IMR-90 (cell line): Measurements from ENCODE around the gene MADD. TPM values are rescaled to one million over a fixed set of nuclear protein-coding genes. Genes with fewer than 3 reads are reported as not detected.
A peak's percentile ranks its signal among the peaks of the same experiment; 100 is the strongest.

Source experiments
- ATAC-seq: fragments of 200-7000 bp; cut with Tn5 transposase; 2 replicates; pipeline ENCODE4 v1.9.1; 2020; ENCODE audit warnings: low read depth, mild to moderate bottlenecking, moderate library complexity
- BruUV-seq: library from RNA; stranded (reverse); fragments of 400-500 nt; replicated peaks from 2 replicates; lab custom pipeline; 2021; lab: Mats Ljungman, UMichigan
- CTCF ChIA-PET: fragments of 300-600 bp; formaldehyde crosslinking; extraction: SDS; loops from one replicate; lab custom pipeline; 2021; ENCODE audit warnings: antibody characterized with exemption; lab: Yijun Ruan, JAX
- POLR2A ChIA-PET: fragments of 300-600 bp; sonication (Branson Sonifier 250); formaldehyde crosslinking; loops from one replicate; lab custom pipeline; 2022; ENCODE audit warnings: antibody characterized with exemption; ENCODE audit not compliant: unreplicated experiment; lab: Charles Lee
- DNase-seq: peaks from one replicate; pipeline ENCODE4 v3.0.0; 2013
- H2AFZ ChIP-seq: replicated peaks from 2 replicates; pipeline ENCODE3; 2013; ENCODE audit warnings: low read length, mild to moderate bottlenecking; ENCODE audit not compliant: poor library complexity
- H2AK5ac ChIP-seq: 2 replicates; pipeline ENCODE4 v1.6.1; 2013; ENCODE audit warnings: low read depth, low read length, inconsistent platforms
- H2AK9ac ChIP-seq: replicated peaks from 2 replicates; pipeline ENCODE3; 2013; ENCODE audit warnings: mild to moderate bottlenecking, low read depth, low read length, moderate library complexity; ENCODE audit not compliant: poor library complexity
- H2BK120ac ChIP-seq: 2 replicates; pipeline ENCODE4 v1.6.1; 2013; ENCODE audit warnings: low read depth, low read length, inconsistent platforms
- H2BK15ac ChIP-seq: 3 replicates; pipeline ENCODE4 v1.6.1; 2013; ENCODE audit warnings: low read depth, low read length, inconsistent platforms
- H2BK20ac ChIP-seq: 2 replicates; pipeline ENCODE4 v1.6.1; 2013; ENCODE audit warnings: low read depth, mild to moderate bottlenecking, inconsistent platforms, low read length, moderate library complexity
- H2BK5ac ChIP-seq: 2 replicates; pipeline ENCODE4 v1.6.1; 2013; ENCODE audit warnings: mild to moderate bottlenecking, low read depth, low read length, inconsistent platforms; ENCODE audit not compliant: poor library complexity, severe bottlenecking
- H3K14ac ChIP-seq: replicated peaks from 2 replicates; pipeline ENCODE4 v1.6.1; 2013; ENCODE audit warnings: low read depth, low read length, inconsistent platforms
- H3K18ac ChIP-seq: 2 replicates; pipeline ENCODE4 v1.6.1; 2013; ENCODE audit warnings: low read depth, low read length, control low read depth
- H3K23ac ChIP-seq: 2 replicates; pipeline ENCODE4 v1.6.1; 2013; ENCODE audit warnings: low read depth, low read length, inconsistent platforms
- H3K27ac ChIP-seq: 2 replicates; pipeline ENCODE4 v1.5.1; 2013; ENCODE audit warnings: mild to moderate bottlenecking, control low read depth, low read length; ENCODE audit not compliant: insufficient read depth
- H3K27me3 ChIP-seq: 2 replicates; pipeline ENCODE4 v1.6.1; 2013; ENCODE audit warnings: low read length; ENCODE audit not compliant: control insufficient read depth, insufficient read depth
- H3K36me3 ChIP-seq: 2 replicates; pipeline ENCODE4 v1.6.1; 2013; ENCODE audit warnings: low read length, mixed read lengths; ENCODE audit not compliant: control insufficient read depth, insufficient read depth
- H3K4ac ChIP-seq: 2 replicates; pipeline ENCODE4 v1.6.1; 2013; ENCODE audit warnings: low read depth, low read length, inconsistent platforms
- H3K4me1 ChIP-seq: 2 replicates; pipeline ENCODE4 v1.6.1; 2013; ENCODE audit warnings: low read length, mixed read lengths; ENCODE audit not compliant: control insufficient read depth, insufficient read depth
- H3K4me2 ChIP-seq: 2 replicates; pipeline ENCODE4 v1.6.1; 2013; ENCODE audit warnings: low read depth, mild to moderate bottlenecking, control low read depth, low read length, moderate library complexity
- H3K4me3 ChIP-seq: 2 replicates; pipeline ENCODE4 v1.5.1; 2013; ENCODE audit warnings: low read depth, mild to moderate bottlenecking, control low read depth, low read length, moderate library complexity; ENCODE audit not compliant: insufficient read depth
- H3K56ac ChIP-seq: 2 replicates; pipeline ENCODE4 v1.6.1; 2013; ENCODE audit warnings: low read length, inconsistent platforms; ENCODE audit not compliant: insufficient read depth; ENCODE audit errors: extremely low read depth
- H3K79me1 ChIP-seq, 2 experiments: 2 replicates each; pipeline ENCODE4 v1.6.1; 2013; ENCODE audit warnings: low read length in 2 of 2, inconsistent platforms in 1 of 2, low read depth in 1 of 2
- H3K9ac ChIP-seq: 2 replicates; pipeline ENCODE4 v1.6.1; 2013; ENCODE audit warnings: low read depth, low read length, control low read depth
- H3K9me1 ChIP-seq: 2 replicates; pipeline ENCODE4 v1.6.1; 2013; ENCODE audit warnings: low read length, inconsistent platforms; ENCODE audit not compliant: insufficient read depth
- H3K9me3 ChIP-seq: 2 replicates; pipeline ENCODE4 v1.6.1; 2013; ENCODE audit warnings: low read length; ENCODE audit not compliant: control insufficient read depth, insufficient read depth
- H4K20me1 ChIP-seq: 2 replicates; pipeline ENCODE4 v1.6.1; 2013; ENCODE audit warnings: low read length, inconsistent platforms; ENCODE audit not compliant: insufficient read depth
- H4K5ac ChIP-seq: 2 replicates; pipeline ENCODE4 v1.6.1; 2013; ENCODE audit warnings: mild to moderate bottlenecking, low read depth, low read length, control low read depth
- H4K8ac ChIP-seq, 2 experiments: 2 replicates each; pipeline ENCODE4 v1.6.1; 2013; ENCODE audit warnings: low read depth in 2 of 2, low read length in 2 of 2, control low read depth in 1 of 2, inconsistent platforms in 1 of 2
- H4K91ac ChIP-seq: 2 replicates; pipeline ENCODE4 v1.6.1; 2013; ENCODE audit warnings: low read depth, low read length, inconsistent platforms; ENCODE audit not compliant: insufficient read depth
- POLR2A ChIP-seq: IDR thresholded peaks from 2 replicates; pipeline ENCODE4 v1.6.1; 2012; ENCODE audit warnings: mild to moderate bottlenecking, low read depth, low read length
- WGBS, 2 experiments: methylation state at CpG; one replicate each; pipeline versions ENCODE4 v1.1.5 to v1.1.7; 2013; ENCODE audit warnings: missing lambda C conversion rate in 2 of 2; ENCODE audit not compliant: insufficient read length in 1 of 2; ENCODE audit errors: extremely low coverage in 2 of 2; 5-methylcytosine and 5-hydroxymethylcytosine counted together
- dilution Hi-C: fragments of 300-500 bp; cut with HindIII; formaldehyde crosslinking; loops from one replicate; pipeline ENCODE4 v1.14.3; 2018; ENCODE audit warnings: low sequenced_read_pairs; ENCODE audit not compliant: unreplicated experiment
- in situ Hi-C: fragments of 300-500 bp; cut with MboI; formaldehyde crosslinking; loops from 3 replicates; pipeline ENCODE4 v1.14.3; 2019; ENCODE audit warnings: low sequenced_read_pairs, inconsistent platforms, mixed read lengths
- intact Hi-C: fragments of 100-400 bp; cut with micrococcal nuclease; formaldehyde crosslinking; loops from 2 replicates; pipeline ENCODE4 v1.10.0; 2022
- polyA plus RNA-seq, 3 experiments: library from polyadenylated mRNA; depleted of rRNA; stranded (reverse); fragments of >200 nt; gene quantifications; 2 replicates each; pipeline ENCODE4 v1.2.3, GENCODE V29; 2012; ENCODE audit warnings: low replicate concordance in 1 of 3
- total RNA-seq: library from RNA; depleted of rRNA; stranded (reverse); fragments of >200 nt; gene quantifications from 2 replicates; pipeline ENCODE4 v1.2.3, GENCODE V29; 2012

The MADD gene
- total and polyA plus RNA-seq, 2 of the 4 experiments (the other 2 are of a cell fraction), result 13.3 to 16.4 TPM

DNA sequence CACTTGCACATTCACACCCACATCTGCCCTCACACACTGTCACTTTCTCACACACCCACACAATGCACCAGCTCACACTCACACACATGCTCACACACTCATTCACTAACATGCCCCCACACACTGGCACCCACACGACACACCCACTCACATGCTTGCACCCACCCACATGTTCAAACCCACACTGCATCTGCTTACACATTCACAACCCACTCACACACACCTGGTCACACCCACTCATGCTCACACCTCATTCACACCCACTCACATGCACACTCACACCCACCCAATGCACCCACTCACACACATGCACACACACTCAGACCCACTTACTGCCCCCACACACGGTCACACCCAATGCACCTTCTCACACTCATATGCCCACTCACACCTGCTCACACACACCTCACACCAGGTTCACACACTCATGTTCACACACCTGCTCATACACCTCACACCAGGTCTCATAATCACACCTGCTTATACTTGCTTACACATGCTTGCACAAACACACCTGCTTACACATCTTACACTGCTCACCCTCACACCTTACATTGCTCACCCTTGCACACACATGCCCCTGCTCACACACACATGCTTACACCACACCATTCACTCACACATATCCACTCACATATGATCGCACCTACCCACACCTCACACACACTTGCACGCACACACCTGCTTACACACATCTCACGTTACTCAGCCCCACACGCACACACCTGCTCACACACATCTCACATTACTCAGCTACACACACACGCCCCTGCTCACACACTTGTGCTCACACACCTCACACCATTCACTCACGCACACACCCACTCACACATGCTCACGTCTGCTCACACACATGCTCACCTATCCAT lies 86.4 kb downstream of the MADD start:
- intact Hi-C loops (no loop called here), in situ Hi-C loops (loop anchor here (25.0 kb wide), 1 partner anchor 469 kb away; no protein-coding TSS in a partner anchor)
- H3K36me3 ChIP-seq, result no peaks in the 10 kb centered on the region

More for the DNA sequence above, 86.4 kb downstream of the MADD start:
- Histone ChIP-seq H4K5ac (no peak overlapping the region), H3K9ac (no peak overlapping the region), H3K4ac (no peak overlapping the region), H2BK120ac (no peak overlapping the region), H2AFZ (peak overlapping the region; percentile 61), H3K9me1 (peaks cover 20% of the 10 kb centered on the region), H4K8ac (no peak overlapping the region), H3K4me2 (no peak overlapping the region), H2BK5ac (peak overlapping the region; percentile 37), H2BK15ac (no peak overlapping the region), H3K14ac (no peak overlapping the region), H3K56ac (no peak overlapping the region; the same call in 1 of the 2 replicates), H3K9me3 (no peaks in the 10 kb centered on the region), H3K23ac (no peak overlapping the region), H2BK20ac (no peak overlapping the region), H4K91ac (no peak overlapping the region), H3K27me3 (no peaks in the 10 kb centered on the region; the same call in none of the 2 replicates), H2AK5ac (peak overlapping the region; percentile 86; the same call in 1 of the 2 replicates), H2AK9ac (no peak overlapping the region), H3K18ac (no peak overlapping the region), H3K79me1 (peaks cover 0 to 2% of the 10 kb centered on the region in 2 experiments; a peak in 1 of 4 replicates), H3K4me3 (no peak overlapping the region), H3K4me1 (no peaks in the 10 kb centered on the region), H3K27ac (no peak overlapping the region), H4K20me1 (no peaks in the 10 kb centered on the region)
- 89% methylated on average over 9 of the region's 9 CpGs; no CpG with 5 or more reads in 1 of the 2 experiments for WGBS, 2 experiments
- DNase-seq, result no peak
- BruUV-seq, result no TSS peak
- no peak for TF ChIP-seq POLR2A
- CTCF ChIA-PET, result interaction anchor here (0.6 kb wide), 1 partner anchor 17 kb away, joined by 3 read pairs; no protein-coding TSS in a partner anchor
- dilution Hi-C loops, result no loop called here
- ATAC-seq, result no peak
- POLR2A ChIA-PET, result no interaction called here
